Measurements from ENCODE around the gene DIABLO. TPM values are rescaled to one million over a fixed set of nuclear protein-coding genes. Genes with fewer than 3 reads are reported as not detected.

DIABLO gene
- total and polyA plus RNA-seq, 9 of the 15 experiments (the other 6 are each of a cell fraction or from before 2014, with no cell fraction given) = 37.3 to 101 (median 80.1) TPM

DNA sequence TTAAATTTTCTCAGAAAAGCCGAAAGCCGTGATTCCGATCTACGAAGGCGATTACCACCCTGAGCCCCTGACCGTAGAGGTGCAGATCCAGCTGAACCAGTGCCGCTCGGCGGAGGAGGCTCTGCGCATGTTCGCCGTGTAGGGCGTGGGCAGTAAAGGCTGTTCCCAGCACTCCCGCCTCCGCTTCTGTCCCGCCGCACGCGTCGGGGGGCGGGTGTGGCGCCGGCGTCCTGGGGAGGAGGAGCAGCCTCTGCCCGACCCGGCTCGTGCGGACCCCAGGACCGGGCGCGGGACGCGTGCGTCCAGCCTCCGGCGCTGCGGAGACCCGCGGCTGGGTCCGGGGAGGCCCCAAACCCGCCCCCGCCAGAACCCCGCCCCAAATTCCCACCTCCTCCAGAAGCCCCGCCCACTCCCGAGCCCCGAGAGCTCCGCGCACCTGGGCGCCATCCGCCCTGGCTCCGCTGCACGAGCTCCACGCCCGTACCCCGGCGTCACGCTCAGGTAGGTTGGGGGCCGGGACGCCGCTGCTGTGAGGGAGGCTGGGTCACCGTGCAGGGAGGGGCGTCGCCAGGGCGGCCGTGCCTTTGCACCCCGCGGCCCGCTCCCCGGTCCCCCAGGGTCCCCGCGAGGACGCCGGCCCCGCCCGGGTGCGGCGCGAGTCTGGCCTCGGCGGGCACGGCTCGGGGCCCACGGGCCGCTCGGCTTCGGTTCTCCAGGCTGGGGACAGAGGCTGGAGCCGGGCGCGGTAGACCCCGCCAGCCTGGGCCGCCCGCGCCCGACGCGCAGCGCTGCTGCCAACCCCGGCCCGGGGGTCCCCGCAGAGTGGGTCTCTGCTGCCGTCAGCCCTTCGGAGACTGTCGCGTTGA is 22.3 kb downstream of the DIABLO start, which contains the start of gene B3GNT4 (continued):
- 0 out of 2 replicates have a peak, but pooled peaks have one; percentile 17 for TF ChIP-seq FOXP1 (CRISPR knock-in tag; IDR thresholded peaks at IDR 0.05)
- TF ChIP-seq PYGO2 (tag; IDR thresholded peaks at IDR 0.05) = no peak
- TF ChIP-seq MEIS2 (IDR thresholded peaks at IDR 0.05; ENCODE audit: partially characterized antibody) = peak; percentile 49
- no peak for TF ChIP-seq TCF7L2 (IDR thresholded peaks at IDR 0.05; ENCODE audit: low read depth, low read length)
- TF ChIP-seq, protein P1, sequence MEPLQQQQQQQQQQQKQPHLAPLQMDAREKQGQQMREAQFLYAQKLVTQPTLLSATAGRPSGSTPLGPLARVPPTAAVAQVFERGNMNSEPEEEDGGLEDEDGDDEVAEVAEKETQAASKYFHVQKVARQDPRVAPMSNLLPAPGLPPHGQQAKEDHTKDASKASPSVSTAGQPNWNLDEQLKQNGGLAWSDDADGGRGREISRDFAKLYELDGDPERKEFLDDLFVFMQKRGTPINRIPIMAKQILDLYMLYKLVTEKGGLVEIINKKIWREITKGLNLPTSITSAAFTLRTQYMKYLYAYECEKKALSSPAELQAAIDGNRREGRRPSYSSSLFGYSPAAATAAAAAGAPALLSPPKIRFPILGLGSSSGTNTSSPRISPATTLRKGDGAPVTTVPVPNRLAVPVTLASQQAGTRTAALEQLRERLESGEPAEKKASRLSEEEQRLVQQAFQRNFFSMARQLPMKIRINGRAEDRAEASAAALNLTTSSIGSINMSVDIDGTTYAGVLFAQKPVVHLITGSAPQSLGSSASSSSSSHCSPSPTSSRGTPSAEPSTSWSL (CRISPR knock-in tag; IDR thresholded peaks at IDR 0.05; ENCODE audit: borderline replicate concordance) = no peak
- TF ChIP-seq CTBP1 (IDR thresholded peaks at IDR 0.05; ENCODE audit: borderline replicate concordance) = no peak
- no peak for TF ChIP-seq FIP1L1 (IDR thresholded peaks at IDR 0.05; ENCODE audit: low read depth, low read length, poor library complexity, severe bottlenecking)
- TF ChIP-seq ETS2 (tag; IDR thresholded peaks at IDR 0.05; ENCODE audit: borderline replicate concordance, poor library complexity, severe bottlenecking) = no peak
- no peak for TF ChIP-seq RUNX1 (IDR thresholded peaks at IDR 0.05; ENCODE audit: low read depth)
- TF ChIP-seq CBX1 (IDR thresholded peaks at IDR 0.05; ENCODE audit: low read depth) = peak; percentile 39; the same call in 1 of the 2 replicates
- TF ChIP-seq RBM22 (IDR thresholded peaks at IDR 0.05; ENCODE audit: low read depth, low read length, poor library complexity, severe bottlenecking) = no peak
- TF ChIP-seq EWSR1 (IDR thresholded peaks at IDR 0.05; ENCODE audit: borderline replicate concordance, low read depth, partially characterized antibody) = no peak
- TF ChIP-seq SPI1 (IDR thresholded peaks at IDR 0.05; ENCODE audit: borderline replicate concordance, low read depth, low read length) = no peak
- TF ChIP-seq BACH1 (tag; IDR thresholded peaks at IDR 0.05) = no peak
- peak; percentile 60; the same call in 1 of the 2 replicates for TF ChIP-seq PHF8 (IDR thresholded peaks at IDR 0.05; ENCODE audit: borderline replicate concordance, low read length)
- no peak for TF ChIP-seq CBFB (CRISPR knock-in tag; IDR thresholded peaks at IDR 0.05)
- 0 out of 2 replicates have a peak, but pooled peaks have one; percentile 46 for TF ChIP-seq KDM2B (CRISPR knock-in tag; IDR thresholded peaks at IDR 0.05)
- TF ChIP-seq, protein P2, sequence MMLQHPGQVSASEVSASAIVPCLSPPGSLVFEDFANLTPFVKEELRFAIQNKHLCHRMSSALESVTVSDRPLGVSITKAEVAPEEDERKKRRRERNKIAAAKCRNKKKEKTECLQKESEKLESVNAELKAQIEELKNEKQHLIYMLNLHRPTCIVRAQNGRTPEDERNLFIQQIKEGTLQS (IDR thresholded peaks at IDR 0.05) = no peak
- TF ChIP-seq, protein P2 (CRISPR knock-in tag; conservative IDR thresholded peaks at IDR 0.05) = no peak
- TF ChIP-seq, protein P3, sequence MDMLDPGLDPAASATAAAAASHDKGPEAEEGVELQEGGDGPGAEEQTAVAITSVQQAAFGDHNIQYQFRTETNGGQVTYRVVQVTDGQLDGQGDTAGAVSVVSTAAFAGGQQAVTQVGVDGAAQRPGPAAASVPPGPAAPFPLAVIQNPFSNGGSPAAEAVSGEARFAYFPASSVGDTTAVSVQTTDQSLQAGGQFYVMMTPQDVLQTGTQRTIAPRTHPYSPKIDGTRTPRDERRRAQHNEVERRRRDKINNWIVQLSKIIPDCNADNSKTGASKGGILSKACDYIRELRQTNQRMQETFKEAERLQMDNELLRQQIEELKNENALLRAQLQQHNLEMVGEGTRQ (CRISPR knock-in tag; IDR thresholded peaks at IDR 0.05) = no peak
- TF ChIP-seq, protein P4, sequence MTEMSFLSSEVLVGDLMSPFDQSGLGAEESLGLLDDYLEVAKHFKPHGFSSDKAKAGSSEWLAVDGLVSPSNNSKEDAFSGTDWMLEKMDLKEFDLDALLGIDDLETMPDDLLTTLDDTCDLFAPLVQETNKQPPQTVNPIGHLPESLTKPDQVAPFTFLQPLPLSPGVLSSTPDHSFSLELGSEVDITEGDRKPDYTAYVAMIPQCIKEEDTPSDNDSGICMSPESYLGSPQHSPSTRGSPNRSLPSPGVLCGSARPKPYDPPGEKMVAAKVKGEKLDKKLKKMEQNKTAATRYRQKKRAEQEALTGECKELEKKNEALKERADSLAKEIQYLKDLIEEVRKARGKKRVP (CRISPR knock-in tag; IDR thresholded peaks at IDR 0.05) = no peak
- no peak for TF ChIP-seq CHD1 (IDR thresholded peaks at IDR 0.05; ENCODE audit: low read length)
- TF ChIP-seq GABPA (tag; conservative IDR thresholded peaks at IDR 0.05; ENCODE audit: low read depth) = no peak
- no peak for TF ChIP-seq NCOA4 (IDR thresholded peaks at IDR 0.05; ENCODE audit: partially characterized antibody)
